NB4 (cell line): Measurements from ENCODE around the gene MYBPC2.

ENCODE experiments used
- DNase-seq: peaks from one replicate; pipeline ENCODE4 v3.0.0; 2010; ENCODE audit warnings: low read depth
- H3K4me3 ChIP-seq: one replicate; pipeline ENCODE4 v1.5.1; 2011; ENCODE audit warnings: mild to moderate bottlenecking, low read depth, low read length, moderate library complexity
- MYC ChIP-seq: IDR thresholded peaks from 2 replicates; pipeline ENCODE4 v1.6.1; 2011; ENCODE audit warnings: low read depth, low read length
- POLR2A ChIP-seq: IDR thresholded peaks from 2 replicates; pipeline ENCODE4 v1.6.1; 2011; ENCODE audit warnings: mild to moderate bottlenecking; ENCODE audit not compliant: insufficient read length; ENCODE audit errors: extremely low read depth
- TF ChIP-seq, protein P1 (sequence below): IDR thresholded peaks from one replicate; pipeline ENCODE4 v1.5.1; 2012; ENCODE audit warnings: low read depth, low read length
- TF ChIP-seq, protein P2 (sequence below): IDR thresholded peaks from 2 replicates; pipeline ENCODE4 v1.6.1; 2011; ENCODE audit warnings: low read depth, low read length

Gene MYBPC2

GRCh38 chr19:50419580-50420035, 13.1 kb upstream of the MYBPC2 start:
- no peak for TF ChIP-seq MYC
- TF ChIP-seq, protein P1, sequence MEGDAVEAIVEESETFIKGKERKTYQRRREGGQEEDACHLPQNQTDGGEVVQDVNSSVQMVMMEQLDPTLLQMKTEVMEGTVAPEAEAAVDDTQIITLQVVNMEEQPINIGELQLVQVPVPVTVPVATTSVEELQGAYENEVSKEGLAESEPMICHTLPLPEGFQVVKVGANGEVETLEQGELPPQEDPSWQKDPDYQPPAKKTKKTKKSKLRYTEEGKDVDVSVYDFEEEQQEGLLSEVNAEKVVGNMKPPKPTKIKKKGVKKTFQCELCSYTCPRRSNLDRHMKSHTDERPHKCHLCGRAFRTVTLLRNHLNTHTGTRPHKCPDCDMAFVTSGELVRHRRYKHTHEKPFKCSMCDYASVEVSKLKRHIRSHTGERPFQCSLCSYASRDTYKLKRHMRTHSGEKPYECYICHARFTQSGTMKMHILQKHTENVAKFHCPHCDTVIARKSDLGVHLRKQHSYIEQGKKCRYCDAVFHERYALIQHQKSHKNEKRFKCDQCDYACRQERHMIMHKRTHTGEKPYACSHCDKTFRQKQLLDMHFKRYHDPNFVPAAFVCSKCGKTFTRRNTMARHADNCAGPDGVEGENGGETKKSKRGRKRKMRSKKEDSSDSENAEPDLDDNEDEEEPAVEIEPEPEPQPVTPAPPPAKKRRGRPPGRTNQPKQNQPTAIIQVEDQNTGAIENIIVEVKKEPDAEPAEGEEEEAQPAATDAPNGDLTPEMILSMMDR = no peak
- TF ChIP-seq, protein P2, sequence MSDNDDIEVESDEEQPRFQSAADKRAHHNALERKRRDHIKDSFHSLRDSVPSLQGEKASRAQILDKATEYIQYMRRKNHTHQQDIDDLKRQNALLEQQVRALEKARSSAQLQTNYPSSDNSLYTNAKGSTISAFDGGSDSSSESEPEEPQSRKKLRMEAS = no peak
- DNase-seq = peak; percentile 47
- H3K4me3 ChIP-seq = no peak overlapping the region

GRCh38 chr19:50420127-50420526, 12.6 kb upstream of the MYBPC2 start:
- H3K4me3 ChIP-seq = no peak overlapping the region
- TF ChIP-seq, protein P2 = no peak
- TF ChIP-seq, protein P1 = no peak
- no peak for TF ChIP-seq MYC
- no peak for DNase-seq

DNA sequence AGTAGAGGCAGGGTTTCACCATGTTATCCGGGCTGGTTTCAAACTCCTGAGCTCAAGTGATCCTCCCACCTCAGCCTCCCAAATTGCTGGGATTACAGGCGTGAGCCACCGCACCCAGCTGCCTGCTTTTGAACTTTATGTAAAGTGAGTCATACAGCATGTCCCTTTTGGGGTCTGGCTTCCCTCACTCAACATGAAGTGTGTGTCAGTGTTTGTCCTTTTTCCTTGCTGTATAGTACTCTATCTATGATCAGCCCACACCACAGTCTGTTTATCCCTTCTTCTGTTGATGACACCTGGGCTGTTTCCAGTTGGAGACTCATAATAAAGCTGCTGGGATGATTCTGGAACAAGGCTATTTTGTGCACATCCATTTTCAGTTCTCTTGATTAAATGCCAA, 11.9 kb upstream of the MYBPC2 start:
- H3K4me3 ChIP-seq = no peak overlapping the region
- TF ChIP-seq, protein P2 = no peak
- no peak for TF ChIP-seq MYC

DNA sequence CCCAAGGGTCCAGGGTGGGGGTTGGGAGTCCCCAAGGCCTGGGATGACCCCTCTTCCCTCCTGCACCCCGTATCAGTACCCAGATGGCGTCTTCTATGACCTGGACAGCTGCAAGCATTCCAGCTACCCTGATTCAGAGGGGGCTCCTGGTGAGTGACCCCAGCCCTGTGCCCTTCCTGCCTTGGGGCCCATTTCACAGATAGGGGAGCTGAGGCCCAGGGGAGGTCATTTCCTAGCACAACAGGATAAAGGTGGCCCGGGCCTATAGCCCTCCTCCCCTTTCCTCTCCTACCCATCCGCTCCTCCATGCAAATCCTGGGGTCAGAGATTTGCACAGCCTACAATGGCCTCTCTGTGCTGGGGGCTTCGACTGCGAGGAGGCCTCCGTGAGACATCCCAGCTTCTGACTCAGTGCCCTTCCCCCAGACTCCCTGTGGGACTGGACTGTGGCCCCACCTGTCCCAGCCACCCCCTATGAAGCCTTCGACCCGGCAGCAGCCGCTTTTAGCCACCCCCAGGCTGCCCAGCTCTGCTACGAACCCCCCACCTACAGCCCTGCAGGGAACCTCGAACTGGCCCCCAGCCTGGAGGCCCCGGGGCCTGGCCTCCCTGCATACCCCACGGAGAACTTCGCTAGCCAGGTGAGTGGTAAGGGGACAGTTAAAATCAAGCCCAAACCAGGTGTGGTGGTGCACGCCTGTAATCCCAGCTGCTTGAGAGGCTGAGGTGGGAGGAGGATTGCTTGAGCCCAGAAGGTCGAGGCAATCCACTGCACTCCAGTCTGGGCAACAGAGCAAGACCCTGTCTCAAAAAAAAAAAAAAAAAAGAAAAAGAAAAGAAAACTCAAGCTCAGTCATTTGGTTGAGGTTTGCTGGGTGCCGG, 10.1 kb upstream of the MYBPC2 start:
- H3K4me3 ChIP-seq = no peak overlapping the region
- DNase-seq = no peak
- TF ChIP-seq, protein P1 = no peak
- TF ChIP-seq MYC = no peak
- no peak for TF ChIP-seq POLR2A

More for the DNA sequence above, 11.9 kb upstream of the MYBPC2 start:
- DNase-seq = no peak

GRCh38 chr19:50423279-50424113, 9.2 kb upstream of the MYBPC2 start:
- no peak overlapping the region for H3K4me3 ChIP-seq
- TF ChIP-seq, protein P1 = no peak
- TF ChIP-seq MYC (no peak), POLR2A (no peak)
- TF ChIP-seq, protein P2 = no peak

DNA sequence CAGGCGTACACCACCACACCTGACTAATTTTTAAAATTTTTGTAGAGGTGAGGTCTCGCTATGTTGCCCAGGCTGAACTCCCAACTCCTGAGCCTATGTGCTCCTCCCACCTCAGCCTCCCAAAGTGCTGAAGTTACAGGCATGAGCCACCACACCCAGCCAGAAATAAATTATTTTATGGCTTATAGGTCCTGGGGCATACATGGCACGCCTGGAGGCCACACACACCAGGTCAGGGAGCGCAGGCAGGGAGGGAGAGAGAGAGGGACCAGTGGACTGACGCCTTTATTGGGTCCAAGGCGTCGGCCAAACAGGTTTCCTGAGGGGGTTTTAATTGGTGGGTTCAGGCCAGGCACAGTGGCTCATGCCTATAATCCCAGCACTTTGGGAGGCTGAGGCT, 7.1 kb upstream of the MYBPC2 start:
- no peak overlapping the region for H3K4me3 ChIP-seq
- TF ChIP-seq MYC = no peak
- TF ChIP-seq, protein P1 = no peak
- TF ChIP-seq, protein P2 = no peak
- no peak for TF ChIP-seq POLR2A
- no peak for DNase-seq

More at GRCh38 chr19:50423279-50424113, 9.2 kb upstream of the MYBPC2 start:
- no peak for DNase-seq
